HG03457 (cell line): Measurements from ENCODE around the gene SECISBP2L.

Source experiments
- ATAC-seq: cut with Tn5 transposase; IDR thresholded peaks from one replicate; pipeline ENCODE4 v1.9.1; 2021; ENCODE audit warnings: moderate number of reproducible peaks; ENCODE audit not compliant: unreplicated experiment

SECISBP2L gene

DNA sequence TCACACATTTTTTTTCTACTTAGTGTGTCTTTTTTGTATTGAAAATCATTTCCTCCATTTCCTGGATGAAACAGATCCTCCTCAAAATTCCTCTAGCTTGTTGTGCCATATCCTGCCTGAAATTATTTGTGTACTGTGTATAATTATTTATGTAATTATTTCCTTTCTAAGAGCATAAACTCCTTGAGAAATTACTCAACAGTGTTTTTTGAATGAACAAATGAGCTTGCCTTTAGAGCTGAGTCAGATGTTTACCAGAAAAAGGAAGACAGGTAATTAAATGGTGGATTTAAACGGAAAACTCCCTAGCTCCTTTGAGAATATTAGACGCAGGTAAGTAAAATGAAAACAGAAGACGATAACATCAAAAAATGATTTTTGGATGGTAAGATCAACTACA lies 13.2 kb upstream of the SECISBP2L start:
- ATAC-seq: no peak

GRCh38 chr15:49058559-49058958 lies 12.3 kb upstream of the SECISBP2L start:
- ATAC-seq: no peak

GRCh38 chr15:49055630-49056029 lies 9.4 kb upstream of the SECISBP2L start:
- ATAC-seq: no peak

- ATAC-seq: no peak
These were observed 6.4 kb upstream of the SECISBP2L start for GRCh38 chr15:49052662-49053061.

DNA sequence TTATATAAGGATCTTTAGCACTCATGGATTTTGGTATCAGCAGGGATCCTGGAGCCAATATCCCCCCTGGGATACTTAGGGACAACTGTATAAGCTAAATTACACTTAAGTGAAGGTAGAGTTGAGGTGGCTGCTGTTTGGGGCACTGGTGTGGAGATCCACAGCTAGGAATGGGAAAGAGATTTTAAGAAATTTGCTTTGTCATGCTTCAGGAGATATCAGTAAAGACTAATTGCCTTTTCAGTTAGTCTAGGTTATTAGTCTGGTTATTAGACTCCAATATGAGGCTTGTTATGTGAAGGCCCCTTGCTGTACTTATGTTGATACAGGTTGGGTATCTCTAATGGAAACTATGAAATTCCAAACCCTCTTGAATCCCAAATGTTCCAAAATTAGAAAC lies 1.2 kb upstream of the SECISBP2L start:
- ATAC-seq: no peak

GRCh38 chr15:49045751-49046219 lies 461 bp downstream of the SECISBP2L start:
- peak; percentile 28 for ATAC-seq

- peak; percentile 3 for ATAC-seq
These were observed 1.3 kb downstream of the SECISBP2L start for GRCh38 chr15:49044766-49045606.

GRCh38 chr15:49044002-49044401 lies 2.2 kb downstream of the SECISBP2L start:
- ATAC-seq: no peak

DNA sequence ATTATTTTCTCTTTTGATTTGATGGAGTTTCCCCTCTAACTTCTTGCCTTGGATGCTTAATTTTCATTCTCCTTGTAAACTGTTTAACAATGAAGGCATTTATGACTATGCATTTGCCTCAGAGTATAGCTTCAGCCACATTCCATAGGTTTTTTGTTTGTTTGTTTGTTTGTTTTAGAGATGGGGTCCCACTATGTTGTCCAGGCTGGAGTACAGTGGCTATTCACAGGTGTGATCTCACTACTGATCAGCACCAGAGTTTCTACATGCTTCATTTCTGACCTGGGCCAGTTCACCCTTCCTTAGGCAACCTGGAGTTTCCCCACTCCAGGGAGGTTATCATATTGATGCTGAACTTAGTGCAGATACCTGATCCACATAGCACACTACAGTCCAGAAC lies 4.1 kb downstream of the SECISBP2L start:
- ATAC-seq: no peak

GRCh38 chr15:49041426-49041825 lies 4.8 kb downstream of the SECISBP2L start:
- no peak for ATAC-seq

GRCh38 chr15:49040151-49040550 lies 6.1 kb downstream of the SECISBP2L start:
- no peak for ATAC-seq

- ATAC-seq: no peak
These were observed 7.9 kb downstream of the SECISBP2L start for GRCh38 chr15:49038382-49038781.

DNA sequence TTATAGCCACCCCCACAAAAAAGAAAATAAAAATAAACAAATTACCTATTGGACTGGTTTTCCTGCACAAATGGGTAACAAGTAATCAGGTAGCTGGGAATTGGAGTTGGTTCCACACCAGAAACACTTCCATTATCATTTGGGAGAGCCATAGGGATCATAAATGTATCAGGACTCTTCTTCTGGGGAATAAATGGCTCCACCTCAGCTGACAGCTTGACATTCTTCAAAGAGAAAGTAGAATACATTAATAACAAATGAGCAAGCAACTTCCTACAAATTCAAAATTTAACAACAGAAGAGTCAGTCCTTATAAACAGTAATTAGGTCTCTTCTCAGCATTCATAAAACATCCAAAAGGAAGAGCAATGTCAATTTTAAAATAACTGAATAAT lies 8.7 kb downstream of the SECISBP2L start:
- no peak for ATAC-seq

DNA sequence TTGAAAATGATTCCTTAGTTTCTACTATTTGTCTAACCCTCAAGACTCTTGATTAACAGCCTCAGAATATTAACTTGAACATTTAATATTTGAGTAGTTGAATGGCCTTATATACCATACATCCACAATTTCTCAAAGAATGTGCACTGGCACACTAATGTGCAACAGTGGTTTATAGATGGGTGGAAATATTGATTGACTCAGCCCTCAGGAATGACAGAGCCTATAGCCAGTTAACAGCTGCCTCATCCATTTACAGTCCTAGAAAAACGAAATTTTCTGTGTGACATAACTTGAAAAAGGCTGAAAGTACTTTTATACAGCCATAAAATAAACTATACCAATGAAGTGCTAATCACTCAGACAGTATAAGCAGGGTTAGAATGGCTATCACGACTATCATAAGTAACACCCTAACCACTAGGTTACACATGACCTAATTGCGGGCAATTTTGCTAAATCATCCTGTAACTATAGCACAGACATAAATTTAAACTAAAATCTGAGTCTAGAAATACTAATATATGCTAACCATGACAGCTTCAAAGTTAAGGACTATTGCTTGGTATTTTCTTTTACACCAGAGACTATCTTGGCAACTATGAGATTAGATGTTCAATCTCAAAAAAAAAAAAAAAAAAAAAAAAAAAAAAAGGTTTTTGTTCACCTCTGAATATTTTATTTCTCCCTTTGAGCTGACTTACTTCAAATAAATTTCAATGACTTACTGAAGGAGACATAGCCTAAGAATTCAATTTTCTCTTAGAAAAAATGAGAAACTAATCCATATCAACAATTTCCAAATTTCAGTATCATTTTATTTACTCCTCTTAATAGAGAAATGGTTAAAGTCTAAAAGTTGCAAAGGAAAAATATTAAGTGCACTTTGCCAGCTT lies 9.3 kb downstream of the SECISBP2L start:
- no peak for ATAC-seq

DNA sequence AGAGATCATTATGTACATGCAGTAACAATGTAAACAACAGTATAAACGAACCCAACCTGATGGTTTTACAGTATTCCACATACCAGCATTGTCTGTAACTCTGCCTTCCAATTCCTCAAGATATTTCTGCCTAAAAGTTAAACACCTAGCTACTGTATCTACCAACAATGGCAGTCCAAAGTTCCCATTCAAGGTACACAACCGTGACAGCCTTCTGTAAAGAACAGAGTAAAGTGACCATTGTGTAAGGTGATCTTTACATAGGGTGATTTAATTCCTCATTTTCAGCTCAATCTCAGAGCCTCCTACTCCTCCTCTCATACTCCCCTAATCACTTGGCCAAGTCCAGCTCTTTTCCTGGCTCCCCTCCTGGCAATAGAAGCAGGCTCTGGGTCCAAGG lies 10.4 kb downstream of the SECISBP2L start:
- ATAC-seq: no peak

DNA sequence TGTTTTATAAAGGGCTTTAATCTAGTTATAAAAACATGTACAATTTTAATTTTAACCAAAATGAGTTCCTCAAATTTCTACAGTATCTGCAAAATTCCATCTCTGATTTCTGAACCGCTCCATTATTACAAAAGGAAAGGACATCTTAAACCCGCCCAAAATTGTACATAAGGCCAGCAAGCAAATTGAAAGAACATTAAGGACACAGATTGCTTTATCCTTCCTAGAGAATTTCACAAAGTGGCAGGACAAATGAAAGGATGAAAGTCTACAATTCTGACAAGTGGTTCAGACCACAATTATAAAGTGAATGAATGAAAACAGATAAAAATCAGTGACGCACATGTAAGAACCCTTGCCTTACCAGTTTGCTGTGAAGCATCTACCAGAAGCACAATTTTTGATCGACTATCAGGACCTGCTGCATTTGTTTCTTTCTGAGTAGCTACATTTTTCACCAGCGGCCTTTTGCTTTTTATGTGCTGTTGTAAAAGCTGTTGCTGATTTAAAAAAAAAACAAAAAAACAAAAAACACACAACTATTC lies 13.6 kb downstream of the SECISBP2L start:
- ATAC-seq: no peak

GRCh38 chr15:49031804-49032203 lies 14.4 kb downstream of the SECISBP2L start:
- ATAC-seq: no peak

DNA sequence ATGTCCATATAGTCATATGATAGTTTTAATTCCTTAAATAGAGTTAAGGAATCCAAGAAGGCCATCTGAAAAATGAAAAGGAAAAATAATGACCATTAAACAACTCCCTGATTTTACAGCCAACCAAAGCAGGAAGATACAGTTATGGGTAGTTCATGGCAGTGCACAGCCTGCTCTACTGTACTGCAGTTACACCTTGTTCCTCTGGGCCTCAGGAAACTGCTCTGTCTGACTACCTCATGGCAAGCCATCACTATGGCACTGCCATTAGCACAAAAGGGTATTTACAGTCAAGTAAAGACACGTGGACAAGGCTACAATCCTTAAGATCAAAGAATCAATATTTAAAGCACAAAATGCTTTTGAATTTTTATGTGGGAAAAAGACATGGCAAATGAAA lies 19.5 kb downstream of the SECISBP2L start:
- ATAC-seq: no peak

DNA sequence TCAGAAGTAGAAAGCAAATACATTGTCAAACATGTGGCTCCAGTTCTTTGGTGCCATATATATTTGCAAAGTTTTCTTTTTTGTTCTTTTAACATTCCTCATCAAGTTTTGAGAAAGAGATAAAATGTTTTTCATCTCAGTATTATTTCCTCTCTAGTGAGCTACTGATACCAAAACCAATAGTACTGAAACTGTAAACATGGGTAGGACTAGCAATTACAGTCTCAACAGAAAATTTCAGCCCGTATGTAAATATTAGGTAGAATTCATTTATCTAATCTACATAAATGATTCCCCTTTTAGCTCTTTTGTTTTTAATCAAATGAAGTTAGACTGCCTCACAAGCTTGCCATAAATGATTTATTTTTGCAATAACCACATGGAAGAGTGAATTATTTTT lies 21.4 kb downstream of the SECISBP2L start:
- ATAC-seq: no peak

DNA sequence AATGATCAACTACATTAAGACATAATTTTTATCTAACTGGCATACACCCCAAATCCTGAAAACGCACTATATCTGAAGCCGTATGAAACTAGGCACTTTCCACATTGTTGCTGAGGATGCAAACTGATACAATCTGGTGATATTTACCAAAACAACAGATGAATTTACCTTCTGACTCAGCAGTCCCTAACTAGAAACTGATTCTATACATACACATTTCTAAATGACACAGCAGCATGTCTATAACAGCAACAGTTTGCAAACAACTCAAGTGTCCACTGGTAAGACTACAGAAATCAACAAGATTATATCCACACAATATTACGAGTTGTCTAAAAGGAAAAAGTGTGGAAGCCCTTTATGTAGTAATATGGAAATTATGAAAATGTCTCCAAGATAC lies 22.9 kb downstream of the SECISBP2L start:
- no peak for ATAC-seq

- no peak for ATAC-seq
These were observed 30.4 kb downstream of the SECISBP2L start for GRCh38 chr15:49015896-49016295.

- no peak for ATAC-seq
These were observed 46.9 kb downstream of the SECISBP2L start for GRCh38 chr15:48999314-48999713.
